Sciatic nerve (tissue), 2 donors: ENCODE data around the gene MLKL. TPM values are rescaled to one million over a fixed set of nuclear protein-coding genes. Genes with fewer than 3 reads are reported as not detected.
"Not testable (repeated sequence)": the region's sequence is repeated elsewhere in the genome, so short reads cannot be mapped to it uniquely, and the experiment has no call there.

Experiments
- ATAC-seq: fragments of 200-7000 bp; cut with Tn5 transposase; one replicate; pipeline ENCODE4 v1.9.1; 2020; ENCODE audit warnings: mild to moderate bottlenecking, moderate library complexity
- DNase-seq: peaks from one replicate; pipeline ENCODE4 v3.0.0-alpha.2; 2020; ENCODE audit warnings: low spot score
- intact Hi-C: fragments of 100-400 bp; cut with DNase I; formaldehyde crosslinking; loops from one replicate; pipeline ENCODE4 v1.14.2; 2022
- total RNA-seq: library from RNA; stranded (reverse); fragmentation: NEBNext Ultra II Directional; extraction: Animal tissue kit (Norgen Biotek cat#: 25700); gene quantifications from one replicate; pipeline ENCODE4 v1.2.1, GENCODE V29; 2021
- donor health status: DM: no; HTN: no; CAD: no.
- donor health status: DM: no; HTN: no; CAD: no.

The MLKL gene
- total RNA-seq, 1 donor from 2014 or later, result 19.4 TPM

DNA sequence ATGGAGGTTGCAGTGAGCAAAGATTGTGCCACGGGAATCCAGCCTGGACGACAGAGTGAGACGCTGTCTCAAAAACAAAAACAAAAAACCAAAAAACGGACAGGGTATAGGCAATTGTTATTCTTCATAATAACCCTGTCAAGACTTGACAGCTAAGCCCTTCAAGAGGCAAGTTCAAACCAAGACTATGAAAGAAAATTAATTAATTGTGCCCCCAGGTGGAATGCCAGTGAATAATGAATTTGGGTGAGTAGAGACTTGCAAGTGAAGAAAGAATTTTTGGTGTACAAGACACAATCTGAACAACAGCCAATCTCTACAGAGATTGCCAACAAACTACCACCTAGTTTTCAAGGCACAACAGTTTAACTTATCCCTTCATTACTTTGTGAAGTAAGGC lies 40.3 kb downstream of the MLKL start:
- intact Hi-C loops, result no loop called here
- ATAC-seq (no peak), DNase-seq (no peak)

- DNase-seq (no peak), ATAC-seq (no peak)
- intact Hi-C loops, result no loop called here
Observed at GRCh38 chr16:74659041-74659440, 41.6 kb downstream of the MLKL start.

DNA sequence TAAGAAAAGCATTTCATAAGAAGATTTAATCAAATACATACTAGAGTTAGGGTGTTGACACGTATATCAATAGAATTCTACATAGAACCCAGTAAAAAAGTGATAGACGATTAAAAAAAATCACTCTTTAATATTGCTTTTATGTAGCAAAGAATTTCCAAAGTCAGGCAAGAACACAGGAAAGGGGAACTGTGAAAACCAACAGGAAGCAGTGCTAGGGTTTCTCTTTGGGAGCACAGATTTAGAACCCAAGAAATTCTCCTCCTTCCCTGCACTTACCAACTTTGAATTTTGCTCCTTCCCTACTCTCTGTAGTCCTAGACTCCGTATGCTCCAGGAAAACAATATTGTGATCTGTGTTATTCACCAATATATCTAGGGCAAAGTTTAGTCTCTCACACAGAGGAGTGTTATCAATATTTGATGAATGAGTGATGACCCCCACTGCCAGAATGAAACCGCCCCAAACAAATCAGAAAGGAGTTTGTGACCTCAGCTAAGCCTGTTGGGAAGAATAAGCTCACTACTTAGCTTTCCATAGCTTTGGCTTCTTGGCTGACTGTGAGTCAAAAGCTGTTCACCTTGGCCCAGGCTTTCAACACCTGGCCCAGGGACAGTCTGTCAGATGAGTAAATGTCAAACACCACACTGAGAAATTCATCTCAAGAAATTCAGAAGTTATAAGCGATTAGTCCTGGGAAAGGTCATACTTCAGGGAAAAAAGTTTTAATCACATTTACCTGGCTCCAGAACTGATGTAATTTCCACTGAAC lies 42.6 kb downstream of the MLKL start:
- intact Hi-C loops, result no loop called here
- no peak for ATAC-seq

GRCh38 chr16:74654536-74655050 lies 46.1 kb downstream of the MLKL start:
- DNase-seq (no peak), ATAC-seq (no peak)
- intact Hi-C loops, result no loop called here

More for the DNA sequence above, 42.6 kb downstream of the MLKL start:
- no peak for DNase-seq

GRCh38 chr16:74652883-74653282 lies 47.8 kb downstream of the MLKL start:
- intact Hi-C loops, DNase-seq, ATAC-seq: not testable (repeated sequence)

- intact Hi-C loops, result no loop called here
- DNase-seq (no peak), ATAC-seq (no peak)
Observed at GRCh38 chr16:74652249-74652648, 48.4 kb downstream of the MLKL start.

DNA sequence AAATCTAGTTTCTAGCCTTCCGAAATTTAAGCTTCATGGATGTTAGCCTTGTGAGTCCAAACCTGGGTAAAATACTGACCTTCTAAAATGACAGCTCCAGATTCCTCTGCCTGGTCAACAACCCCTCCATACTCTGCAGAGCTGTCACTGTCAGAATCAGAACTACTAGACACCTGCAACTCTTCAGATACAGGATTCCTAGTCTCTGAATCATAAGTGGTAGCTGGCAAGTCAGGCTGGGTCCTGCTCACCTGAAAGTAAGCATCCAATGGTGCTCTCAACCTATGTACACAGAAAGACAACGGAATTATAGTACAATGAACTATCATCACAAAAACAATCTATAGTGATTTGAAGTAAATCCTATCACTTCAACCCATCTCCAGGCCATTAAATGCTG lies 48.8 kb downstream of the MLKL start:
- DNase-seq, result no peak
- ATAC-seq, result no peak
- intact Hi-C loops, result no loop called here

GRCh38 chr16:74650966-74651567 lies 49.6 kb downstream of the MLKL start:
- intact Hi-C loops, result no loop called here
- DNase-seq (no peak), ATAC-seq (no peak)

- DNase-seq (no peak), ATAC-seq (no peak)
- intact Hi-C loops, result no loop called here
Observed at GRCh38 chr16:74649839-74650504, 50.7 kb downstream of the MLKL start.

GRCh38 chr16:74641969-74642368 lies 58.7 kb downstream of the MLKL start:
- intact Hi-C loops, result no loop called here
- DNase-seq (no peak), ATAC-seq (no peak)

DNA sequence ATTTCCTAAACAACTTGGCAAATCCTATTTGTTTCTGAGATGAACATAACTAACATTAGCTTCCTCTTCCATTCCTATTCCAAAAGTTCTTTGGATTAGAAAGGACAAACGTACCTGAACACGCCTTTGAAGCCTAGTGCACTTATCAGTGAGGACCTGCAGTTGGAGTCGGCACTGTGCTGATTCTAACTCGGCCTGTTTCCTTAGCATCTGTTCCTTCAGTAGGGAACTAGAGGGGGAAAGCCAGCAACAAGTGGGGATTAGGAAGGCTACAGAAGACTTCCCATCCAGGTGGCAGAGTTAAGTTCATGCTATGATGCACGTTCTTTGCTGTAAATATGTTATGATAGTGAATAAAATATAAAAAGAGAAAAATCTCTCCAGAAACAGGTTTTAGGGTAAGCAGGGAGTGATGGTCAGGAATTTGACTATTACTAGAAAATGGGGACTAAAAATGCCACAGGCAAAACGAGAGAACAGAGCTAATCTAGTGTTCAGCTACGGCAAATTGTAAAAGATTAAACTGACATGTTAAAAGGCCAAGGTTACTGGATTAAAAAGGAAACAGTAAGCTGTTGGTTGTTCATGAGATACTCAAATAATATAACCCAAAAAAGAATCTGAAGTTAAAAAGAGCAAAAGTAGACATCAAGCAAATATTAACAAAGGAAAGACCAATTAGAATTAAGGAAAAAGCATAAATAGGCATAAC lies 62.8 kb downstream of the MLKL start:
- intact Hi-C loops, result no loop called here
- DNase-seq (no peak), ATAC-seq (no peak)

DNA sequence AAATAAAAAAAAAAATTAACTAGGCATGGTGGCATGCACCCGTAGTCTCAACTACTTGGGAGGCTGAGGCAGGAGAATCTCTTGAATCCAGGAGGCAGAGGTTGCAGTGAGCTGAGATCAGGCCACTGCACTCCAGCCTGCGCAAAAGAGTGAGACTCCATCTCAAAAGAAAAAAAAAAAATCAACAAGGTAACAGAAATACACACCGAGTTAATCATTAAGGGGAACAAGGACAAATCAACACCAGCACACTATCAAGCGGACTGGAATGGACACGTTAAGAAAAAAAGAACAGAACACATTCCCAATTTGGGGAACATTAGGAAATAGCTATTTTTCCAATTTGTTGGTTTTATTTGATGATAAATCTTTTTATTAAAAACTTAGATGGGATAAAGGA lies 65.4 kb downstream of the MLKL start:
- intact Hi-C loops, result no loop called here
- no peak for ATAC-seq
- no peak for DNase-seq

- intact Hi-C loops, result no loop called here
- no peak for DNase-seq
- ATAC-seq, result no peak
Observed at GRCh38 chr16:74633686-74634085, 67.0 kb downstream of the MLKL start.

- peak; percentile 53 for ATAC-seq
- DNase-seq, result no peak
- intact Hi-C loops, result no loop called here
Observed at GRCh38 chr16:74627506-74628220, 73.0 kb downstream of the MLKL start.

- intact Hi-C loops, result no loop called here
- DNase-seq (no peak), ATAC-seq (no peak)
Observed at GRCh38 chr16:74626741-74627416, 73.8 kb downstream of the MLKL start.

GRCh38 chr16:74625500-74626350 lies 74.9 kb downstream of the MLKL start:
- ATAC-seq (no peak), DNase-seq (peak; percentile 17)
- intact Hi-C loops, result no loop called here

- DNase-seq, result peak; percentile 38
- intact Hi-C loops, result no loop called here
- no peak for ATAC-seq
Observed at GRCh38 chr16:74623839-74624235, 76.8 kb downstream of the MLKL start.
